Natural killer cell (primary cell): ENCODE data around the gene PEX26. TPM values are rescaled to one million over a fixed set of nuclear protein-coding genes. Genes with fewer than 3 reads are reported as not detected.
"Not testable (repeated sequence)": the region's sequence is repeated elsewhere in the genome, so short reads cannot be mapped to it uniquely, and the experiment has no call there.

Experiments used
- ATAC-seq, 3 donors: fragments of 150-1000 bp in 2 of 3; fragments of 200-7000 bp in 1 of 3; cut with Tn5 transposase; 1 replicate in 1 of 3; 2 replicates in 2 of 3; pipeline ENCODE4 v1.10.0; 2021; ENCODE audit warnings: mild to moderate bottlenecking in 2 of 3, moderate library complexity in 2 of 3
- DNase-seq, 2 donors: peaks; one replicate each; pipeline versions ENCODE4 v3.0.0 to v3.0.0-alpha.2; 2013 to 2021; ENCODE audit warnings: mixed read lengths in 1 of 2
- H3K27ac ChIP-seq: one replicate; pipeline ENCODE4 v1.5.1; 2013; ENCODE audit warnings: mild to moderate bottlenecking, low read length
- H3K27me3 ChIP-seq: one replicate; pipeline ENCODE4 v1.6.1; 2013; ENCODE audit warnings: low read length; ENCODE audit not compliant: control insufficient read depth, insufficient read depth
- H3K36me3 ChIP-seq: one replicate; pipeline ENCODE4 v1.6.1; 2013; ENCODE audit warnings: low read length; ENCODE audit not compliant: control insufficient read depth, insufficient read depth
- H3K4me1 ChIP-seq: one replicate; pipeline ENCODE4 v1.6.1; 2013; ENCODE audit warnings: low read length; ENCODE audit not compliant: control insufficient read depth, insufficient read depth
- H3K4me3 ChIP-seq: one replicate; pipeline ENCODE4 v1.5.1; 2013; ENCODE audit warnings: low read length
- H3K9me3 ChIP-seq: one replicate; pipeline ENCODE4 v1.6.1; 2013; ENCODE audit warnings: low read length; ENCODE audit not compliant: control insufficient read depth, insufficient read depth
- H3K27ac Mint-ChIP-seq, 2 donors: one replicate each; pipeline ENCODE4 v1.8.0; 2022; ENCODE audit warnings: mild to moderate bottlenecking in 2 of 2, mixed read lengths in 2 of 2, moderate library complexity in 1 of 2
- H3K27me3 Mint-ChIP-seq, 2 donors: one replicate each; pipeline ENCODE4 v1.8.0; 2022; ENCODE audit warnings: low read depth in 2 of 2, mixed read lengths in 2 of 2
- H3K36me3 Mint-ChIP-seq: one replicate; pipeline ENCODE4 v1.8.0; 2022; ENCODE audit warnings: mixed read lengths
- H3K4me1 Mint-ChIP-seq, 2 donors: one replicate each; pipeline ENCODE4 v1.8.0; 2022; ENCODE audit warnings: mixed read lengths in 2 of 2
- H3K4me3 Mint-ChIP-seq: one replicate; pipeline ENCODE4 v1.8.0; 2022; ENCODE audit warnings: mild to moderate bottlenecking, moderate library complexity, mixed read lengths
- H3K9me3 Mint-ChIP-seq, 2 donors: one replicate each; pipeline ENCODE4 v1.8.0; 2022; ENCODE audit warnings: mixed read lengths in 2 of 2
- WGBS: methylation state at CpG from one replicate; pipeline ENCODE4 v1.1.7; 2013; ENCODE audit warnings: missing lambda C conversion rate; ENCODE audit not compliant: insufficient coverage; 5-methylcytosine and 5-hydroxymethylcytosine counted together
- intact Hi-C: fragments of 100-400 bp; cut with micrococcal nuclease; formaldehyde crosslinking; loops from one replicate; pipeline ENCODE4 v1.14.2; 2022
- total RNA-seq, 4 donors: library from RNA; stranded (reverse); fragments of 120-200 nt in 1 of 4; gene quantifications; one replicate each; pipeline versions ENCODE4 v1.2.3 to v1.2.4, GENCODE V29; 2013 to 2022
- TF ChIP-seq, protein P1 (sequence below): fragments of 200-600 bp; IDR thresholded peaks from one replicate; pipeline ENCODE4 v1.8.0; 2022; ENCODE audit warnings: antibody characterized with exemption

Gene PEX26
- total RNA-seq, 3 donors from 2014 or later (not counting 1 experiment from before 2014, with no cell fraction given): 27.6 to 37.4 (median 31.2) TPM

GRCh38 chr22:18060646-18061620, 16.9 kb upstream of the PEX26 start:
- Histone ChIP-seq H3K9me3 (no peaks in the 10 kb centered on the region), H3K36me3 (no peaks in the 10 kb centered on the region), H3K27me3 (no peaks in the 10 kb centered on the region), H3K27ac (no peak overlapping the region), H3K4me1 (peaks cover 5% of the 10 kb centered on the region), H3K4me3 (no peak overlapping the region)
- Mint-ChIP-seq H3K36me3 (no peaks in the 10 kb centered on the region), H3K4me1 (peaks cover 0 to 4% of the 10 kb centered on the region in 2 donors), H3K9me3 (no peaks in the 10 kb centered on the region), H3K27me3 (peaks cover 18 to 23% of the 10 kb centered on the region in 2 donors), H3K27ac (no peak overlapping the region), H3K4me3 (no peak overlapping the region)
- ATAC-seq (no peak), DNase-seq (no peak)
- TF ChIP-seq, protein P1, sequence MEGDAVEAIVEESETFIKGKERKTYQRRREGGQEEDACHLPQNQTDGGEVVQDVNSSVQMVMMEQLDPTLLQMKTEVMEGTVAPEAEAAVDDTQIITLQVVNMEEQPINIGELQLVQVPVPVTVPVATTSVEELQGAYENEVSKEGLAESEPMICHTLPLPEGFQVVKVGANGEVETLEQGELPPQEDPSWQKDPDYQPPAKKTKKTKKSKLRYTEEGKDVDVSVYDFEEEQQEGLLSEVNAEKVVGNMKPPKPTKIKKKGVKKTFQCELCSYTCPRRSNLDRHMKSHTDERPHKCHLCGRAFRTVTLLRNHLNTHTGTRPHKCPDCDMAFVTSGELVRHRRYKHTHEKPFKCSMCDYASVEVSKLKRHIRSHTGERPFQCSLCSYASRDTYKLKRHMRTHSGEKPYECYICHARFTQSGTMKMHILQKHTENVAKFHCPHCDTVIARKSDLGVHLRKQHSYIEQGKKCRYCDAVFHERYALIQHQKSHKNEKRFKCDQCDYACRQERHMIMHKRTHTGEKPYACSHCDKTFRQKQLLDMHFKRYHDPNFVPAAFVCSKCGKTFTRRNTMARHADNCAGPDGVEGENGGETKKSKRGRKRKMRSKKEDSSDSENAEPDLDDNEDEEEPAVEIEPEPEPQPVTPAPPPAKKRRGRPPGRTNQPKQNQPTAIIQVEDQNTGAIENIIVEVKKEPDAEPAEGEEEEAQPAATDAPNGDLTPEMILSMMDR: no peak
- 85% methylated on average over 11 of the region's 13 CpGs for WGBS
- intact Hi-C loops: loop anchor here (10.0 kb wide), 1 partner anchor 146 kb away; no protein-coding TSS in a partner anchor

DNA sequence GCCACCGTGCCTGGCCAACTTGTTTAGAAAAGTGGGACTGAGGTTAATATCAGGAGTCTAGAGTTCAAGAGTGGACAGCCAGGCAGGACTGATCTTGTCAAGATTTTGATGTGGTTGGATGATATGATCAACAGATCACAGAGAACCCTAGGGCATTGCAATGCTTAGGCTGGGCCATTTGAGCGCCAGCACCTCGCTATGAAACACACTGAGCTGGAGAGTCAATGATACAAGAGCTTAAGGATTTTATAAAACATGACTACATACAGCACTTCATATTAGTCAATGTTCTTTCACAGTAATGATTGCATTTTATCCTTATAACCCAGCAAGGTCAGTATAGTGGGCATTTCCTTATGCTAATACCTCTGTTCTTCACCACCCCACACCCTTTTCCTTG, 15.4 kb upstream of the PEX26 start:
- H3K27me3 Mint-ChIP-seq: peaks cover 26 to 38% of the 10 kb centered on the region in 2 donors

GRCh38 chr22:18063306-18063705, 14.5 kb upstream of the PEX26 start:
- WGBS: 95% methylated on average over 7 of the region's 7 CpGs
- H3K9me3 ChIP-seq: no peaks in the 10 kb centered on the region

More for the DNA sequence above, 15.4 kb upstream of the PEX26 start:
- Mint-ChIP-seq H3K9me3 (no peaks in the 10 kb centered on the region), H3K4me3 (no peak overlapping the region), H3K36me3 (no peaks in the 10 kb centered on the region), H3K27ac (no peak overlapping the region), H3K4me1 (peaks cover 0 to 8% of the 10 kb centered on the region in 2 donors)
- Histone ChIP-seq H3K36me3 (no peaks in the 10 kb centered on the region), H3K27ac (no peak overlapping the region), H3K4me1 (peaks cover 8% of the 10 kb centered on the region), H3K4me3 (no peak overlapping the region), H3K9me3 (no peaks in the 10 kb centered on the region), H3K27me3 (no peaks in the 10 kb centered on the region)
- WGBS: 97% methylated on average over 3 of the region's 3 CpGs
- TF ChIP-seq, protein P1: no peak
- ATAC-seq (no peak), DNase-seq (no peak)
- intact Hi-C loops: loop anchor here (10.0 kb wide), 1 partner anchor 148 kb away; no protein-coding TSS in a partner anchor

GRCh38 chr22:18063715-18064114, 14.1 kb upstream of the PEX26 start:
- peaks cover 28 to 51% of the 10 kb centered on the region in 2 donors for H3K27me3 Mint-ChIP-seq
- H3K27me3 ChIP-seq, DNase-seq, H3K4me1 Mint-ChIP-seq, H3K4me1 ChIP-seq, ATAC-seq, H3K4me3 Mint-ChIP-seq, H3K36me3 Mint-ChIP-seq, H3K9me3 ChIP-seq, H3K27ac ChIP-seq, H3K27ac Mint-ChIP-seq, H3K4me3 ChIP-seq, H3K36me3 ChIP-seq, H3K9me3 Mint-ChIP-seq: not testable (repeated sequence)
- WGBS: 84% methylated on average over 6 of the region's 6 CpGs
- intact Hi-C loops: loop anchor here (10.0 kb wide), 1 partner anchor 149 kb away; no protein-coding TSS in a partner anchor

More at GRCh38 chr22:18063306-18063705, 14.5 kb upstream of the PEX26 start:
- H3K36me3 Mint-ChIP-seq: no peaks in the 10 kb centered on the region
- peaks cover 0 to 8% of the 10 kb centered on the region in 2 donors for H3K4me1 Mint-ChIP-seq
- ATAC-seq (no peak), DNase-seq (no peak)
- Histone ChIP-seq H3K36me3 (no peaks in the 10 kb centered on the region), H3K27ac (no peak overlapping the region), H3K27me3 (no peaks in the 10 kb centered on the region), H3K4me3 (no peak overlapping the region), H3K4me1 (peaks cover 8% of the 10 kb centered on the region)
- TF ChIP-seq, protein P1: no peak
- H3K4me3 Mint-ChIP-seq: no peak overlapping the region
- peaks cover 28 to 47% of the 10 kb centered on the region in 2 donors for H3K27me3 Mint-ChIP-seq
- no peaks in the 10 kb centered on the region for H3K9me3 Mint-ChIP-seq
- H3K27ac Mint-ChIP-seq: no peak overlapping the region
- intact Hi-C loops: loop anchor here (10.0 kb wide), 1 partner anchor 149 kb away; no protein-coding TSS in a partner anchor
